Activated CD8-positive, alpha-beta memory T cell treated with anti-CD3 and anti-CD28 coated beads for 36 hours (primary cell): ENCODE results near the gene BMAL2. TPM values are rescaled to one million over a fixed set of nuclear protein-coding genes. Genes with fewer than 3 reads are reported as not detected.

ENCODE experiments used
- CTCF ChIA-PET: fragments of 350-600 bp; sonication (Branson Sonifier 250); formaldehyde crosslinking; loops from one replicate; lab custom pipeline; 2021; ENCODE audit warnings: antibody characterized with exemption; lab: Charles Lee
- POLR2A ChIA-PET: fragments of 350-600 bp; sonication (Branson Sonifier 250); formaldehyde crosslinking; loops from one replicate; lab custom pipeline; 2021; ENCODE audit warnings: antibody characterized with exemption; lab: Charles Lee
- total RNA-seq, 2 experiments: library from RNA; stranded (reverse); gene quantifications; one replicate each; pipeline ENCODE4 v1.2.3, GENCODE V29; 2021

The BMAL2 gene
- total RNA-seq: 10 to 100 TPM; 18.1 to 19.1 TPM

- ChIA-PET POLR2A (no interaction called here), CTCF (interaction anchor here (1.2 kb wide), 1 partner anchor 27 kb away, joined by 3 read pairs; no protein-coding TSS in a partner anchor)
Observed at GRCh38 chr12:27332714-27333402, at the start of gene BMAL2. TSS of gene BMAL2 (plus strand) at chr12:27332836. CDS start at chr12:27333073, 237 bp downstream.

GRCh38 chr12:27284021-27284420 lies 48.6 kb upstream of the BMAL2 start:
- ChIA-PET CTCF (no interaction called here), POLR2A (no interaction called here)

- CTCF ChIA-PET: no interaction called here
Observed at GRCh38 chr12:27284751-27285150, 47.9 kb upstream of the BMAL2 start.

GRCh38 chr12:27285403-27285802 lies 47.2 kb upstream of the BMAL2 start:
- CTCF ChIA-PET: no interaction called here
- POLR2A ChIA-PET: no interaction called here

More at GRCh38 chr12:27284751-27285150, 47.9 kb upstream of the BMAL2 start:
- POLR2A ChIA-PET: no interaction called here

GRCh38 chr12:27289414-27289813 lies 43.2 kb upstream of the BMAL2 start:
- ChIA-PET CTCF (no interaction called here), POLR2A (no interaction called here)

GRCh38 chr12:27290501-27291168 lies 42.0 kb upstream of the BMAL2 start:
- POLR2A ChIA-PET: no interaction called here
- CTCF ChIA-PET: no interaction called here

GRCh38 chr12:27291862-27292261 lies 40.8 kb upstream of the BMAL2 start:
- ChIA-PET POLR2A (no interaction called here), CTCF (no interaction called here)

GRCh38 chr12:27292718-27293117 lies 39.9 kb upstream of the BMAL2 start:
- CTCF ChIA-PET: no interaction called here
- POLR2A ChIA-PET: no interaction called here

- CTCF ChIA-PET: no interaction called here
- POLR2A ChIA-PET: no interaction called here
Observed at GRCh38 chr12:27293463-27293862, 39.2 kb upstream of the BMAL2 start.

- CTCF ChIA-PET: no interaction called here
- POLR2A ChIA-PET: no interaction called here
Observed at GRCh38 chr12:27296674-27297073, 36.0 kb upstream of the BMAL2 start.

GRCh38 chr12:27297566-27297965 lies 35.1 kb upstream of the BMAL2 start:
- POLR2A ChIA-PET: no interaction called here

GRCh38 chr12:27299102-27299501 lies 33.5 kb upstream of the BMAL2 start:
- POLR2A ChIA-PET: no interaction called here
- CTCF ChIA-PET: no interaction called here

More at GRCh38 chr12:27297566-27297965, 35.1 kb upstream of the BMAL2 start:
- CTCF ChIA-PET: interaction anchor here (0.7 kb wide), 1 partner anchor 9 kb away, joined by 3 read pairs; no protein-coding TSS in a partner anchor

- ChIA-PET POLR2A (no interaction called here), CTCF (no interaction called here)
Observed at GRCh38 chr12:27300226-27300625, 32.4 kb upstream of the BMAL2 start.

GRCh38 chr12:27303139-27304111 lies 29.2 kb upstream of the BMAL2 start:
- POLR2A ChIA-PET: no interaction called here
- CTCF ChIA-PET: interaction anchor here (0.7 kb wide), 1 partner anchor 132 kb away, joined by 4 read pairs; no protein-coding TSS in a partner anchor

GRCh38 chr12:27304856-27305255 lies 27.8 kb upstream of the BMAL2 start:
- CTCF ChIA-PET: interaction anchor here (0.5 to 1.1 kb wide), 3 partner anchors 10 to 79 kb away, joined by 3 to 4 read pairs (median 3); no protein-coding TSS in a partner anchor
- POLR2A ChIA-PET: no interaction called here

- POLR2A ChIA-PET: interaction anchor here (0.6 to 0.8 kb wide), 2 partner anchors 173 to 260 kb away, joined by 4 to 6 read pairs; no protein-coding TSS in a partner anchor
- CTCF ChIA-PET: interaction anchor here (0.6 to 1.3 kb wide), 10 partner anchors 8 to 283 kb away, joined by 3 to 7 read pairs (median 3); partner anchors contain the start of genes BMAL2, MED21 and STK38L
Observed at GRCh38 chr12:27305673-27306456, 26.8 kb upstream of the BMAL2 start.

GRCh38 chr12:27309293-27309994 lies 23.2 kb upstream of the BMAL2 start:
- ChIA-PET CTCF (interaction anchor here (1.2 kb wide), 1 partner anchor 31 kb away, joined by 3 read pairs; no protein-coding TSS in a partner anchor), POLR2A (no interaction called here)

GRCh38 chr12:27309995-27310315 lies 22.7 kb upstream of the BMAL2 start:
- CTCF ChIA-PET: no interaction called here

More at GRCh38 chr12:27309995-27310315, 22.7 kb upstream of the BMAL2 start:
- POLR2A ChIA-PET: no interaction called here
